GM12865 (cell line): ENCODE measurements around the gene DIAPH2.

ENCODE experiments used
- DNase-seq: peaks from one replicate; pipeline ENCODE4 v3.0.0; 2010; ENCODE audit warnings: low read depth
- H3K4me3 ChIP-seq: 2 replicates; pipeline ENCODE4 v1.5.1; 2011; ENCODE audit warnings: mild to moderate bottlenecking, low read depth, low read length, control low read depth
- TF ChIP-seq, protein P1 (sequence below): IDR thresholded peaks from 2 replicates; pipeline ENCODE4 v1.5.1; 2011; ENCODE audit warnings: low read length, control low read depth, low read depth, inconsistent platforms; ENCODE audit not compliant: insufficient read depth; ENCODE audit errors: missing control alignments

Gene DIAPH2

DNA sequence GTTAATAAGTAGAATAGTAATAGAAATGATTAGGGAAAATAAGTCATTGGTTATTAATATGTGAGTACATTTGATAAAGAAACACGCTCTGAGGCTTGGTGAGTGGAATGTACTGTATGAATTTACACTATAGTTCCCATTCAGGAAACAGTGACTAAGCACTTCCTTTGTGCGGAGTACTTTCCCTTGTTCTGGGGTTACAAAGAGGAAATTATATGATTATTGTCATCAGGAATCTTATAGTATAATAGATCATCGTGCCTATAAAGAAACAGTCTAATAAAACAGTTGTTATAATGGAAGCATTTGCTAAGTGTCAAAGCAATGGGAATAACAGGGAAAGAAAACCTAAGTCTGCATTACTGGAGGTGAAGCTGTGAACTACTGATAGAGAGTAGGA is 337.0 kb downstream of the DIAPH2 start:
- no peak for DNase-seq
- no peak overlapping the region for H3K4me3 ChIP-seq
- TF ChIP-seq, protein P1, sequence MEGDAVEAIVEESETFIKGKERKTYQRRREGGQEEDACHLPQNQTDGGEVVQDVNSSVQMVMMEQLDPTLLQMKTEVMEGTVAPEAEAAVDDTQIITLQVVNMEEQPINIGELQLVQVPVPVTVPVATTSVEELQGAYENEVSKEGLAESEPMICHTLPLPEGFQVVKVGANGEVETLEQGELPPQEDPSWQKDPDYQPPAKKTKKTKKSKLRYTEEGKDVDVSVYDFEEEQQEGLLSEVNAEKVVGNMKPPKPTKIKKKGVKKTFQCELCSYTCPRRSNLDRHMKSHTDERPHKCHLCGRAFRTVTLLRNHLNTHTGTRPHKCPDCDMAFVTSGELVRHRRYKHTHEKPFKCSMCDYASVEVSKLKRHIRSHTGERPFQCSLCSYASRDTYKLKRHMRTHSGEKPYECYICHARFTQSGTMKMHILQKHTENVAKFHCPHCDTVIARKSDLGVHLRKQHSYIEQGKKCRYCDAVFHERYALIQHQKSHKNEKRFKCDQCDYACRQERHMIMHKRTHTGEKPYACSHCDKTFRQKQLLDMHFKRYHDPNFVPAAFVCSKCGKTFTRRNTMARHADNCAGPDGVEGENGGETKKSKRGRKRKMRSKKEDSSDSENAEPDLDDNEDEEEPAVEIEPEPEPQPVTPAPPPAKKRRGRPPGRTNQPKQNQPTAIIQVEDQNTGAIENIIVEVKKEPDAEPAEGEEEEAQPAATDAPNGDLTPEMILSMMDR = no peak

DNA sequence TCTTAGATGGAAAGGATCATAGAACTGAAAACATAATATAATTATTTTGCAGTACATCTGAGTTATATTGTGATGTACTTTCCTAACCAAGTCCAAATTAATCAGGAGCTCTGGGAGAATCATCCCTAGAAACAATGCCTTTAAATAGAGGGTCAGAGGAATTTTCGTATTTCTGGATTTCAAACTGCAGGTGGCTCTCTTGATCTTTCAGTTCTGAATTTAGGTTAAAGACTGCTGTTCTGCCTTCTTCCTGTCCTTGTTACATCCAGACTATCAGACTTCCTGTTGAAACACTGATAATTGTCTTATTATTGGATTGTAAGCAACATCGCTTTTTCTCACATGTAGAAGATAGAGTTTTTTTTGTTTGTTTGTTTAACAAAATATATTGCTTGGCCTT is 341.8 kb downstream of the DIAPH2 start:
- no peak overlapping the region for H3K4me3 ChIP-seq
- no peak for DNase-seq
- TF ChIP-seq, protein P1 = no peak

DNA sequence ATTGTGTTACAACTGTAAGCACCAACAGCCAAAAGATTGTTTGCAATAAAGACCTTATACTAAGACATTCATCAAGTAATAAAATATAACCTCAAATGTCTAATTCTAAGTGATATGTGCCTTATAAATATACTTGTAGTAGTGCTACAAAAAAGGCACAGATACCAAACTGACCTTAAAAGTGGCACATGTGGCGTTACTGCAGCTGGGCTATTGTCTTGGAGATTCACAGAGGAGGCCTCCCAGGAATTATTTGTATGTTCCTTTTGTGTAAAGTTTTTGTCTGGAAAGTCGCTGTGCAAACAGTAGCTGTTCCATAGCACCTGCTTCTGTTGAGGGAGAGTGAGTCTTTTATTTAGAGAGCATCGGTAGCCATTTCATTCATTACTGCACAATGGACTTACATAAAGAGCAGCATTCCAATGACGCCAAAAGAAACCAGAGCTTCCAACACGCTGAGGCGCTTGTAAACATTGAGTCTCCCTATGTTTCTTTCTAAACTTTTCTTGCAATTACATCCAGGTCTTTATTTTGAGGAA is 342.8 kb downstream of the DIAPH2 start:
- H3K4me3 ChIP-seq = no peak overlapping the region
- no peak for DNase-seq
- TF ChIP-seq, protein P1 = no peak

DNA sequence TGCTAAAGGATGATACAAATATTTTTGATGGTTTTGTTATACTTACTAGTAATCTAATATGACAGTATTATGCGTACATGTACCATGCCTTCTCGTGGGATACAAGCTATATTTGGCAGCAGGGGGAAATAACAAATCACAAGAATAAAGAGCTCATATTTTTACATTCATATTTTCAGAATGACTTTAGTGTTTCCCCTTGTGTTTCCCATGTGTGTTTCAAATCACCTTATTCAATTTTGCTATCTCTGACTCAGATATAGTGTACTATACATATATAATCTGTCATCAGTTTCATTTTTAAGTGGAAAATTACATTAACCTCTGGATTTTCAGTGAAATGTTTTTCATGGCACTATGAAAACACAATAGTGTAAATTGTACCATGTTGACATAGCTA is 345.8 kb downstream of the DIAPH2 start:
- peak; percentile 14 for DNase-seq
- TF ChIP-seq, protein P1 = no peak
- no peak overlapping the region for H3K4me3 ChIP-seq

DNA sequence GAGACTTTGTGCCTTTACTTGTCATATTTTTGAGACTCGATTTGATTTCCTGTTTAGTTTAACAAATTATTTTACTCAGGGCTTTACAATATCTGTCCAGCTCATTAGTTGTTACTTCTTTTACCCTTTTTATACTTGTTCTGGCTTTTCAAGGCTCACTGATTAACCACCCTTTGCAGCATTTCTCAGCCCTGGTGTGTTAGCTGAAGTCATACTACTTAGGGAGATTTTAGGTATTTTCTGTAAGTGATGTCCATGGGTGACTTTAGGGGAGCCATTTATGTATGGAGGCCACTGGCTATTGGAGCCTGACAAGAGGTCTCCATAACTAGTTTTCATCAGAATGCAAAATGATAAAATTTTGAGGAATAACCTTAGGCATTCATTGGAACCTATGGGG is 346.3 kb downstream of the DIAPH2 start:
- no peak overlapping the region for H3K4me3 ChIP-seq
- peak; percentile 1 for DNase-seq
- TF ChIP-seq, protein P1 = no peak

DNA sequence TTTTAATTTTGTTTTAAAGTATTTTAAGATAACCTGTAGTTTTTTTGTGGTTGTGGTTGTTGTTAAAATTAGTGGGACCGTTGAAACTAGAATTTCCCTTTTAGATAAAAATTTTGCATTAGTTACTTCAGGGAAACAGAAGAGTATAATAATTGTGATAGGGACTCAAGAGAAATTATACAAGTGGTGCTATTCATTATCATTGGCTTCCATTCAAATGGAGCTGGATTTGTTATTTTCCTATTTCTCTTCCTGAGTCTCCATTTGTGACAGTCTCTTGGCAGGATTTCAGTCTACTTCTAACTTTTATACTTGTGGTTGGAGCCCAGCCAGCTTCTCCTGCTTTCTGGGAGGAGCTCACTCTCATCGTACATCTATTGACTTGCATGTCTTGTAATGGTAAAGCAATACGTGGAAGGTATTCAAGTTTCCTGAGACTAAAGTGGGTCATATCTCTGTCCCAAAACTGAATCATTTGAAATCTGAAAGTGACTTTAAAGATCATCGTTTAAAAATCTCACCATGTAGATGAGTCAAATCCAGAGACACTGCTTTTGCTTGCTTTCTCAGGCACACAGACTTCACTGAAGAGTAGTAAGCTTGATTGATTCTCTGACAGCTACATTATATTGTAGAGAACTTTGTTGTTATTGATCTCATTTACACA is 354.9 kb downstream of the DIAPH2 start:
- DNase-seq = peak; percentile 70
- TF ChIP-seq, protein P1 = no peak
- H3K4me3 ChIP-seq = no peak overlapping the region; the same call in 1 of the 2 replicates

DNA sequence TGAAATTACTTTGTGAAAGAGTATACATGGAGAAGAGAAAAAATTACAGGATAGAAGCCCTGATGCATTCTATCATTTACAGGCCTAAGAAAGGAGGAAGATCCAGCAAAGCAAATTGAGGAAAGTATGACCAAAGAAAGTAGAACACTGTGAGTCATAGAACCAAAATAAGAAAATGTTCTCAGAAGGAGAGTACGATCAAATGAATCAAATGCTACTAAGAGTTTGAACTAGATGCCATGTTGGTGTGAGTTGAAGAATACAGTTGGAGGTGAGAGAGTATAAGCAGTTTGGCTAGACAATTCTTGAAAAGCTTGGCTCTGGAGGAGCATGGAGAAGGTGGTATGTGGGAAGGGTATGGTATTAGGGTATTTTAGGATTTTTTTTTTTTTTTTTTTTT is 360.8 kb downstream of the DIAPH2 start:
- TF ChIP-seq, protein P1 = no peak
- H3K4me3 ChIP-seq = no peak overlapping the region
- DNase-seq = no peak
